GM19395 (cell line): ENCODE measurements around the gene SLC35G4.
"Not testable (repeated sequence)": the region's sequence is repeated elsewhere in the genome, so short reads cannot be mapped to it uniquely, and the experiment has no call there.

Experiments used
- ATAC-seq: cut with Tn5 transposase; IDR thresholded peaks from one replicate; pipeline ENCODE4 v1.9.1; 2021; ENCODE audit warnings: mild to moderate bottlenecking, moderate library complexity; ENCODE audit not compliant: unreplicated experiment

Gene SLC35G4

GRCh38 chr18:11609488-11609887, at the start of gene SLC35G4:
TSS of gene SLC35G4 (plus strand) at chr18:11609596. CDS start at chr18:11609596, 0 bp downstream.
- ATAC-seq, result not testable (repeated sequence)

- ATAC-seq, result no peak
Measured at GRCh38 chr18:11561293-11561692, 48.1 kb upstream of the SLC35G4 start.

DNA sequence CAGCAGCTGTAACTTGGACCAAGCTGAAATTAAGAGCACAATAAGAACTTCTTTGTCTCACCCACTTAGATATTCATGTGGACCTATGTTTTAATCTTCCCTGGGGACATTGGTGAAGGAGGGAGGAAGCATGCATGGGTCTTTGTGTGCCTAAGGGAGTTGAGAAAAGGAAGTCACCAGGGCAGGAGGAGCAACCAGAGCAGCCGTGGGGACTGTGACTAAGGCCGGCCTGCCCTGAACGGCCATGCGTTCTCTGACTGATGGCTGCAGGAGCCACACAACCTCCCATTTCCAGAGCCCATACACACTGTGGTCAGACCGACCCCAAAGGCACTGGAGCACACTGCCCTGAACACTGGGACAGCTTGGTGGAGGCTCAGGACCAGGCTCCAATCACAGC, 43.7 kb upstream of the SLC35G4 start:
- no peak for ATAC-seq

- ATAC-seq, result no peak
Measured at GRCh38 chr18:11566236-11566965, 43.0 kb upstream of the SLC35G4 start.

GRCh38 chr18:11567396-11567795, 42.0 kb upstream of the SLC35G4 start:
- no peak for ATAC-seq

DNA sequence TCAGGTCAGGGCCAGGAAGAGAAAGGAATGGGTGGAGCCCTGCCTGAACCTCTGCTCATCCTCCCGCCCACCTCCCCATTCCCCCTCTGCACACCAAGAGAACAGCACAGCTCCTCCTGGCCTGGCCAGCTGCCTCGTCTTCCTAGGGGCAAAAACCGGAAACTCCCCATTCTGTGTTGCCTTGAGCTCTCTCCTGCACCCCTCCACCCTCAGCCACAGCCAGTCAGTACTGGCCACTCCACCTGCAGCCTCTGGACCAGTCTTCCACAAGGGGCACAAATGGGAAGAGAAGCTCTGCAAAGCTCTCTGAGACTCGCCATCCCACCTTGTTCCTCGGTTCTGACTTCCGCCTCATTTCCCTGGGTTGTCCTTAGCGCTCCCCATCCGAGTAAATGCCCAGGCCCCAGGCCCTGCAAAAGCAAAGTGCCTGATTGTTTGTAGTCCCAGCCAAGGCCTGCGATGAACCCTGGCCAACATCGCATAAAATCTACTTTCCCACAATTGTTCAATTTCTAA, 39.3 kb upstream of the SLC35G4 start:
- ATAC-seq, result no peak

DNA sequence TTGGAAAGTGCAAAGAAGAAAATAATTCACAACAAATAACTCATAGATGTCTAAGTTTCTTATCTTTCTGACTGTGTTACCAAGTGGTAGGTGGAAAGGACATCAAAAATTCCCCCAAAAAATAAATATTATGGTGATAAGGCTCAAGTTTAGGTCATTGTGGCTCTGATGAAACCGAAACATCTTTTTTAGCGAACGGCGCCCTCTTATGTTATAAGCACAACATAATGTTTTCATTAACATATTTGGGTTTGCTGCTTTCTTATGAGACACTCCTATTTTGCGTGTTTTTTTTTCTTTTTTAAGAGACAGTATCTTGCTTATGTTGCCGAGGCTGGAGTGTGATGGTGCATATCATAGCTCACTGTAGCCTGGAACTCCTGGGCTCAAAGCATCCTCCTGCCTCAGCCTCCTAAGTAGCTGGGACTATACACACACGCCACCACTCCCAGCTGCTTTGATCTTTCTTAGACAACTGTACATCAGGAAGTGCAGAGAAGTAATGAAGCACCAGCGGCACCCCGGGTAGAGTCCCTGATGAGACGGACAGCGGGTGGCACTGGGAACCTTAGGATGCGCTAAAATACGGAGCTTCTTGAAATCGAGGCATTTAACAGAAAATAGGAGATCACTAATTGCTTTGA, 38.5 kb upstream of the SLC35G4 start:
- no peak for ATAC-seq

GRCh38 chr18:11572201-11572600, 37.2 kb upstream of the SLC35G4 start:
- no peak for ATAC-seq

DNA sequence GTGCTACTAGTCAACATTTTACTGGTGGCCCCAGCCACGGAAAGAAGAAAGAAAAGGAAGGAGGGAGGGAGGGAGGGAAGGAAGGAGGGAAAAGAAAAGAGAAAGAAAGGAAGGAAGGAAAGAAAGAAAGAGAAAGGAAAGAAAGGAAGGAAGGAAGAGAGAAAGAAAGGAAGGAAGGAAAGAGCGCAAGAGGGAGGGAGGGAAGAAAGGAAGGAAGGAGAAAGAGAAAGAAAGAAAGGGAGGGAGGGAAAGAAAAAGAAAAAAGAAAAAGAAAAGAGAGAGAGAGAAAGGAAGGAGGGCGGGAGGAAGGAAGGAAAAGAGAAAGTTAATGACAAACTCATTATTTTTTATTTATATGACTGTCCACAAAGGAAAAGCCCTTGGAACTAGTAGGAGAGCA, 34.9 kb upstream of the SLC35G4 start:
- ATAC-seq, result no peak

DNA sequence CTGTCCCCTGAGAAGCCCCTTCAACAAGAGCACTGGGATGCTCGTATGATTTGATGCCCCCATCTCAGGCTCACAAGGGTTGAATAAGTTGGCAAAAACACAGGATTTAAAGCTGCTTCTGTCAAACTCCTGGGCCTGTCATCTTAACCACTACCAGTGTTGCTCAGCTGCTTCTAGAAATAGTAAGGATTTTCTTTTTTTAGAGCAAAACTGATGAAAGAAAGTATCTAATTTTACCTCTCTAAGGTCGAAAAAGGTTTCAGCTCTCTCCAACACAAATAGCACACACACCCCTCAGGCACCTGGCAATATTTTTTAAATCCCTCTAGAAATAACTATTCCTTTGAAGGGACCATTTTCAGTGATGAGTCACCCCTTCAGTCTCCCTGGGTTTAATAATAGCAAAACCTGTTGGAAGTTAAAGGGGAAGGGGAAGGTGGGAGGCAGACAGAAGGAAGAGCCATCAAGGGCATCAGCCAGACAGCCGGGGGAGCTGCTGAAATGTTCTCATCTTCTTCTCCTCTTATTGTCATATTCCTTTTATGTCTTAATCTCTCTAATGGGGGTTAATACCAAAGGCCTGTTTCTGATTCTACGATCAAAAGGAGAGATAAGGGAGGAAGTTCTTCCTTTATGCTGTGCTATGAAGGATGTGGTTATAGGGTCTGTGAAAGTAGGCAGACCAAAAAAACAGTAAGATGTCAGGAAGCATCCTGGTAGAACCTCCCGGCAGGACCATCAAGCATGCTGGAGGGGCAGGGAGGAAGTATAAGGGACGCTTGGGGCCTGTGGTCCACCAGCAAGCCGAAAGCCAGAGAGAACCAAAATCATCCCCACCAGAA, 31.9 kb upstream of the SLC35G4 start:
- ATAC-seq, result no peak

GRCh38 chr18:11578799-11579198, 30.6 kb upstream of the SLC35G4 start:
- no peak for ATAC-seq

GRCh38 chr18:11579916-11580315, 29.5 kb upstream of the SLC35G4 start:
- no peak for ATAC-seq

DNA sequence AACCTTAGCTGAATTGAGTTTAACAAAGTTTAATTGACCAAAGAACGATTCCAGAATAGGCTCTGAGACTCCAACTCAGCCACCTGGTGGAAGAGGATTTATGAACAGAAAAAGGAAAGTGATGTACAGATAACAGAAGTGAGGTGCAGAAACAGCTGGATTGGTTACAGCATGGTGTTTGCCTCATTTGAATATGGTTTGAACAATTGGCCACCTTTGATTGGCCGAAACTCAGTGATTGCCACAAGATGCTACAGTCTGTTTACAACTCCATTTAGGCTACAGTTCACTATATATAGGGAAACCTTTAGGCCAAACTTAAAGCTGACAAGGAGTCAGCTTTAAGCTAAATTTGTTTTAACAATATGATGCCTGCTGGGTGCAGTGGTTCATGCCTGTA, 28.1 kb upstream of the SLC35G4 start:
- peak; percentile 59 for ATAC-seq

DNA sequence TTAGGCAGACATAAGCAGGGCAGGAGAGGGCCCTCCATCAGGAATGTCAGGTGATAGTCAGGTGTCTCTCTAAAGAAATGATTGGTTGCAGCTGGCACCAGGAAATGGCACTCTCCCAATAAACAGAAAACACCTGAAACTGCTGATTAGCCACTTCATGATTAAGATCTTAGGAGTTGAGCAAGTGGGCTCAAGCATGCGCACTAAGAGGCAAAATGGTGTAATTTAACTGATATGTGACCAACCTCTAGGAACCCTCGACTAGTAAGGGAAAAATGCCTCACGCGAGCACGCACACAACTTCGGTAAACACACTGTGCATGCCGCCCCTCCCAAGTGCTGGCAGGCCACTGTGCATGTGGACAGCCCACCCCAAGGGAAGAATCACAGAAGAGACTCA, 23.8 kb upstream of the SLC35G4 start:
- no peak for ATAC-seq

DNA sequence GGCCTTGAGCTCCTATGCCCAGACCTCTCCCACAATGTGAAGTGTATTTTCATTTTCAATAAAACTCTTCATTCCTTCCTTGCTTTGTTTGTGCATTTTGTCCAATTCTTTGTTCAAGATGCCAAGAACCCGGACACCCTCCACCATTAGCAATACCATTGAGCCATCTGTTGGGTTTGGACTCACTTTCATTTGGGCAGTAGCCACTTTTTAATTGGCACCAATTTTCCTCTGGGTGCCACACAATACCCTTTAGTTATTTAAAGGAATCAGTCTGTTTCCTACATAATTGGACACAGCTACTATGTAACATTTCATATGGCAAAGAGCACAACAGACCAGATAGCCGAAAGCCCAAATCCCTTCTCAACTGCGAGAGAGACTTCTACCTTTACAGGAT, 22.5 kb upstream of the SLC35G4 start:
- ATAC-seq, result no peak

- ATAC-seq, result no peak
Measured at GRCh38 chr18:11587432-11587831, 22.0 kb upstream of the SLC35G4 start.

GRCh38 chr18:11587846-11588245, 21.6 kb upstream of the SLC35G4 start:
- ATAC-seq, result no peak

GRCh38 chr18:11591957-11592356, 17.4 kb upstream of the SLC35G4 start:
- no peak for ATAC-seq

DNA sequence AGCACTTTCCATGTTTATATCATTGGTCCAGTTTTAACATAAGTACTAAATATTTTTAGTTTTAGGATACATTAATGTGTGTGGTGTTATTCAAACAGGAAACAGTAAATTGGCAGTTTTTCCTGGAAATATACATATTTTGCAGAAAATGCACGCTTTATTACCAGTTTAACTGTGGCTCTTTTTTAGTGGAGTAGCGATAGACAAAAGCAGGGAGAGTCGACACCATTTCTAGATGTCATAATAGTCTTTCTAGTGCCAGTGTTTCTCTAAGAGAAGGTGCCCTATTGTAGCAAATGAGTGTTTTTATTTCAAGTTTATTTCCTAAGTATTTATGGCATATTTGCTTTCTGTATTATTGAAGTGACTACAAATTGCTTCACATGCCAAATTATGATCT, 9.1 kb upstream of the SLC35G4 start:
- no peak for ATAC-seq

- no peak for ATAC-seq
Measured at GRCh38 chr18:11607906-11608305, 1.5 kb upstream of the SLC35G4 start.

GRCh38 chr18:11608618-11609017, 778 bp upstream of the SLC35G4 start:
- not testable (repeated sequence) for ATAC-seq
